Transverse colon (tissue), 4 donors: ENCODE data around the gene ZHX3. TPM values are rescaled to one million over a fixed set of nuclear protein-coding genes. Genes with fewer than 3 reads are reported as not detected.

ENCODE experiments used
- DNase-seq: peaks from one replicate; pipeline ENCODE4 v3.0.0-alpha.2; 2019
- H3K27ac ChIP-seq, 4 donors: fragments of 200-600 bp; sonication (generic); 2 replicates each; pipeline ENCODE4 v1.5.1; 2016 to 2018; ENCODE audit warnings: inconsistent platforms in 4 of 4
- H3K27me3 ChIP-seq: fragments of 200-600 bp; sonication (generic); 2 replicates; pipeline ENCODE4 v1.5.1; 2017; ENCODE audit warnings: inconsistent platforms
- H3K36me3 ChIP-seq, 4 donors: fragments of 200-600 bp; sonication (generic); 2 replicates each; pipeline ENCODE4 v1.5.1; 2017 to 2019; ENCODE audit warnings: inconsistent platforms in 4 of 4
- H3K4me1 ChIP-seq, 4 donors: fragments of 200-600 bp; sonication (generic); 2 replicates each; pipeline ENCODE4 v1.5.1; 2017 to 2020; ENCODE audit warnings: inconsistent platforms in 4 of 4
- H3K4me3 ChIP-seq, 4 donors: fragments of 200-600 bp; sonication (generic); 1 replicate in 1 of 4; 2 replicates in 3 of 4; pipeline versions ENCODE4 v1.5.1 to v1.6.1; 2017 to 2019; ENCODE audit warnings: inconsistent platforms in 4 of 4
- H3K9me3 ChIP-seq, 2 donors: fragments of 200-600 bp; sonication (generic); 2 replicates each; pipeline ENCODE4 v1.5.1; 2017 to 2019; ENCODE audit warnings: inconsistent platforms in 2 of 2
- CTCF ChIP-seq, 5 experiments: fragments of 200-600 bp in 3 of 5; fragments of 450-650 bp in 2 of 5; sonication (generic) in 3 of 5; IDR thresholded peaks; 1 replicate in 2 of 5; 2 replicates in 3 of 5; pipeline ENCODE4 v1.5.1; 2016 to 2017; ENCODE audit warnings: antibody characterized with exemption in 5 of 5, inconsistent platforms in 3 of 5, mild to moderate bottlenecking in 2 of 5, moderate library complexity in 1 of 5
- EP300 ChIP-seq: sonication (generic); formaldehyde crosslinking; IDR thresholded peaks from one replicate; pipeline ENCODE4 v1.6.1; 2017; ENCODE audit warnings: antibody characterized with exemption, low read depth
- POLR2A ChIP-seq: fragments of 450-650 bp; IDR thresholded peaks from one replicate; pipeline ENCODE4 v1.6.1; 2016; ENCODE audit warnings: antibody characterized with exemption, mild to moderate bottlenecking, moderate library complexity
- POLR2AphosphoS5 ChIP-seq, 3 donors: sonication (generic); formaldehyde crosslinking; IDR thresholded peaks; one replicate each; pipeline ENCODE4 v1.6.1; 2016; ENCODE audit warnings: antibody characterized with exemption in 3 of 3
- WGBS, 2 donors: methylation state at CpG; one replicate each; pipeline ENCODE4 v1.1.5; 2018; ENCODE audit warnings: low coverage in 1 of 2; 5-methylcytosine and 5-hydroxymethylcytosine counted together
- in situ Hi-C, 4 donors: fragments of 200-750 bp; cut with MboI; loops; one replicate each; pipeline versions ENCODE4 v1.15.0 to v1.15.1; 2017; ENCODE audit warnings: low sequenced_read_pairs in 3 of 4, low pct_ligation_motif_present in 1 of 4, low pct_unique_long_range_greater_than_20kb in 1 of 4
- intact Hi-C: fragments of 100-400 bp; cut with DNase I; formaldehyde crosslinking; loops from one replicate; pipeline ENCODE4 v1.15.1; 2023; ENCODE audit warnings: low total_unique reads
- total RNA-seq, 4 donors: library from RNA; depleted of rRNA; stranded (reverse); fragments of >200 nt; gene quantifications; one replicate each; pipeline ENCODE4 v1.1.0, GENCODE V29; 2016

The ZHX3 gene
- total RNA-seq, 4 donors from 2014 or later: 22.7 to 34.8 (median 26.4) TPM

- Histone ChIP-seq H3K4me1 (peaks cover 0 to 11% (median 0%) of the 10 kb centered on the region in 4 donors), H3K4me3 (no peak overlapping the region), H3K27me3 (no peaks in the 10 kb centered on the region), H3K27ac (peak overlapping the region in 3 of 4 donors; percentile 20 to 50 (median 37)), H3K36me3 (no peaks in the 10 kb centered on the region), H3K9me3 (no peaks in the 10 kb centered on the region)
- no peak for DNase-seq
- intact Hi-C loops: no loop called here
- no peak for TF ChIP-seq POLR2A
- TF ChIP-seq CTCF (IDR thresholded peaks at IDR 0.05): no peak
- TF ChIP-seq POLR2AphosphoS5 (IDR thresholded peaks at IDR 0.05): no peak
- no peak for TF ChIP-seq EP300
- in situ Hi-C loops: loop anchor here in 1 of 4 donors (10.0 kb wide), 1 partner anchor 48 kb away; no protein-coding TSS in a partner anchor
Observed at GRCh38 chr20:41222703-41223102, 94.8 kb downstream of the ZHX3 start.

GRCh38 chr20:41222296-41222695, 95.2 kb downstream of the ZHX3 start:
- no peak overlapping the region for H3K4me3 ChIP-seq
- peak overlapping the region; percentile 20 to 50 (median 40) for H3K27ac ChIP-seq
- H3K27me3 ChIP-seq: no peaks in the 10 kb centered on the region
- no peak for TF ChIP-seq EP300
- TF ChIP-seq CTCF (IDR thresholded peaks at IDR 0.05): no peak
- TF ChIP-seq POLR2AphosphoS5 (IDR thresholded peaks at IDR 0.05): no peak
- TF ChIP-seq POLR2A: no peak
- intact Hi-C loops: no loop called here
- in situ Hi-C loops: loop anchor here in 1 of 4 donors (10.0 kb wide), 1 partner anchor 47 kb away; no protein-coding TSS in a partner anchor
- no peaks in the 10 kb centered on the region for H3K36me3 ChIP-seq
- H3K4me1 ChIP-seq: peaks cover 0 to 11% (median 0%) of the 10 kb centered on the region in 4 donors
- WGBS, 2 donors: 91 to 100% methylated on average over 1 of the region's 1 CpG
- H3K9me3 ChIP-seq: no peaks in the 10 kb centered on the region
- DNase-seq: no peak

- in situ Hi-C loops (loop anchor here in 1 of 4 donors (10.0 kb wide), 1 partner anchor 47 kb away; no protein-coding TSS in a partner anchor), intact Hi-C loops (no loop called here)
- no peaks in the 10 kb centered on the region for H3K27me3 ChIP-seq
- no peaks in the 10 kb centered on the region for H3K36me3 ChIP-seq
- H3K9me3 ChIP-seq: no peaks in the 10 kb centered on the region
- WGBS, 2 donors: 96 to 100% methylated on average over 3 to 5 of the region's 5 CpGs
- H3K27ac ChIP-seq: peak overlapping the region in 3 of 4 donors; percentile 14 to 50 (median 20)
- H3K4me3 ChIP-seq: no peak overlapping the region
- TF ChIP-seq POLR2AphosphoS5 (IDR thresholded peaks at IDR 0.05): no peak
- no peak for TF ChIP-seq EP300
- no peak for TF ChIP-seq CTCF (IDR thresholded peaks at IDR 0.05)
- no peak for TF ChIP-seq POLR2A
- DNase-seq: no peak
- H3K4me1 ChIP-seq: peaks cover 0 to 11% (median 0%) of the 10 kb centered on the region in 4 donors
Observed at GRCh38 chr20:41221614-41222218, 95.8 kb downstream of the ZHX3 start.

GRCh38 chr20:41219824-41220223, 97.7 kb downstream of the ZHX3 start:
- Histone ChIP-seq H3K9me3 (no peaks in the 10 kb centered on the region), H3K4me3 (no peak overlapping the region), H3K36me3 (no peaks in the 10 kb centered on the region), H3K27me3 (no peaks in the 10 kb centered on the region), H3K4me1 (peaks cover 0 to 11% (median 0%) of the 10 kb centered on the region in 4 donors), H3K27ac (no peak overlapping the region)
- 100% methylated on average over 2 of the region's 2 CpGs for WGBS, 2 donors
- in situ Hi-C loops (loop anchor here in 1 of 4 donors (10.0 kb wide), 1 partner anchor 45 kb away; no protein-coding TSS in a partner anchor), intact Hi-C loops (no loop called here)
- TF ChIP-seq EP300 (no peak), POLR2AphosphoS5 (IDR thresholded peaks at IDR 0.05) (no peak), POLR2A (no peak)
- DNase-seq: no peak
